SU-DHL-6 (cell line): Measurements from ENCODE around the gene RTN4R.

Source experiments
- H2AFZ ChIP-seq: fragments of 200-600 bp; sonication (generic); 2 replicates; pipeline ENCODE4 v1.6.1; 2014; ENCODE audit warnings: low read depth, mild to moderate bottlenecking, moderate library complexity, mixed read lengths, antibody characterized with exemption, low read length; ENCODE audit not compliant: severe bottlenecking
- H3F3A ChIP-seq: fragments of 200-600 bp; shearing (Covaris generic); 2 replicates; pipeline ENCODE4 v1.6.0; 2016; ENCODE audit warnings: antibody characterized with exemption, mild to moderate bottlenecking; ENCODE audit not compliant: insufficient read depth
- H3K27ac ChIP-seq: fragments of 200-600 bp; sonication (generic); 2 replicates; pipeline ENCODE4 v1.5.1; 2016; ENCODE audit warnings: low read depth, mild to moderate bottlenecking, low read length, moderate library complexity, mixed read lengths
- H3K27me3 ChIP-seq: fragments of 200-600 bp; sonication (generic), shearing (Covaris generic); 2 replicates; pipeline ENCODE4 v1.6.0; 2014; ENCODE audit warnings: mild to moderate bottlenecking, low read length
- H3K36me3 ChIP-seq: fragments of 200-600 bp; sonication (generic); 2 replicates; pipeline ENCODE4 v1.6.1; 2014; ENCODE audit warnings: mild to moderate bottlenecking, low read length, mixed read lengths
- H3K4me2 ChIP-seq: fragments of 300-600, 200-600 bp; shearing (Covaris generic), sonication (generic); 2 replicates; pipeline ENCODE4 v1.6.0; 2014; ENCODE audit warnings: low read length, low read depth, mild to moderate bottlenecking; ENCODE audit not compliant: poor library complexity, severe bottlenecking
- H3K4me3 ChIP-seq: fragments of 200-600 bp; sonication (generic); 2 replicates; pipeline ENCODE4 v1.5.1; 2014; ENCODE audit warnings: antibody characterized with exemption, low read length, mild to moderate bottlenecking, mixed read lengths; ENCODE audit not compliant: insufficient read depth, poor library complexity, severe bottlenecking
- H3K79me2 ChIP-seq: fragments of 200-600 bp; sonication (generic); 2 replicates; pipeline ENCODE4 v1.6.1; 2014; ENCODE audit warnings: mild to moderate bottlenecking, low read length, moderate library complexity; ENCODE audit not compliant: insufficient read depth
- H3K9ac ChIP-seq: fragments of 200-600 bp; sonication (generic); 2 replicates; pipeline ENCODE4 v1.7.0; 2014; ENCODE audit warnings: mild to moderate bottlenecking, low read length
- H3K9me2 ChIP-seq: fragments of 200-600 bp; sonication (generic); replicated peaks from 2 replicates; pipeline ENCODE4 v1.6.1; 2014; ENCODE audit warnings: low read length; ENCODE audit not compliant: insufficient read depth
- H3K9me3 ChIP-seq: fragments of 200-600 bp; sonication (generic); 2 replicates; pipeline ENCODE4 v1.6.1; 2014; ENCODE audit warnings: low read length, mixed read lengths; ENCODE audit not compliant: insufficient read depth
- H4K20me1 ChIP-seq: fragments of 200-600 bp; sonication (generic); 2 replicates; pipeline ENCODE4 v1.6.1; 2014; ENCODE audit warnings: low read depth, mild to moderate bottlenecking, antibody characterized with exemption, low read length, moderate library complexity, mixed read lengths
- CTCF ChIP-seq: fragments of 200-600 bp; sonication (generic); IDR thresholded peaks from one replicate; pipeline ENCODE4 v1.5.1; 2017; ENCODE audit warnings: antibody characterized with exemption, mild to moderate bottlenecking, low read length, moderate library complexity; ENCODE audit not compliant: insufficient read depth, poor library complexity, severe bottlenecking
- EZH2phosphoT487 ChIP-seq: fragments of 200-600 bp; sonication (generic), shearing (Covaris generic); conservative IDR thresholded peaks from 2 replicates; pipeline ENCODE4 v1.6.1; 2018; ENCODE audit warnings: mild to moderate bottlenecking, antibody characterized with exemption, low read length, moderate library complexity, mixed read lengths

The RTN4R gene

GRCh38 chr22:20226760-20227350, 41.3 kb downstream of the RTN4R start:
- no peaks in the 10 kb centered on the region for H3K27me3 ChIP-seq
- H3F3A ChIP-seq = no peaks in the 10 kb centered on the region
- H3K36me3 ChIP-seq = no peaks in the 10 kb centered on the region
- H3K4me3 ChIP-seq = no peak overlapping the region
- H3K9ac ChIP-seq = no peak overlapping the region
- no peak for TF ChIP-seq CTCF
- TF ChIP-seq EZH2phosphoT487 = no peak
- no peaks in the 10 kb centered on the region for H3K9me3 ChIP-seq
- no peaks in the 10 kb centered on the region for H3K9me2 ChIP-seq
- no peak overlapping the region for H3K4me2 ChIP-seq
- no peaks in the 10 kb centered on the region for H4K20me1 ChIP-seq
- H3K27ac ChIP-seq = no peak overlapping the region
- no peak overlapping the region for H2AFZ ChIP-seq
- H3K79me2 ChIP-seq = no peaks in the 10 kb centered on the region

DNA sequence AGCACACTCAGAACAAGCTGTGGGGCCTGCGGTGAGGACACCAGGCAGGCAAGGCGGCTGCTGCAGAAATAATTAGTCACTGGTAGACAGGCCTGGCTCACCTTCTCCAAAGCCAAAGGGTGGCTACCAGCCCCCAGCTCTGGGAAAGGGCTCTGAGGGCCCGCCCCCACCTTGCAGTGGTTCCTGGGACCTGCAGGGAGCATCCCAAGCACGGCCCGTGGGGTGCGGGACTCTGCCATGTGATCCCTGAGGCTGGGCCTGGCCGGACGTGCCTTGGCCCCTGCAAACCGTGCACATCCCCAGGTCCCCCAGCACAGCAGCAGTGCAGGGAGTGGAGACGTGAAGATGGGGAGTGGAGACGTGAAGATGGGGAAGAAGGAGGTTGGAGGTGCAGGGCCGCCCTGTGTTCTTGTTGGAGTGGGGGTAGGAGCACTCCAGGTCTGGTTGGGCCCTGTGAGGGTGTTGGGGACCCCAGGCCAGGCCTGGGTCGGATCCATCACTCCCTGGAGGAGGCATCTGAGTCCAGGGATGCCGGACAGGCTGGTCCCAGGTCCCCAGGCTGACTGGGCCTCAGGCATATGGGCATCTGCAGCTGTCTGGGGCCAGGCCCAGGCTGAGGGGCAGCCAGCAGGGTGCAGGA, 41.9 kb downstream of the RTN4R start:
- Histone ChIP-seq H3F3A (no peaks in the 10 kb centered on the region), H3K36me3 (no peaks in the 10 kb centered on the region), H3K9ac (no peak overlapping the region), H3K79me2 (no peaks in the 10 kb centered on the region), H3K9me3 (no peaks in the 10 kb centered on the region), H3K4me2 (no peak overlapping the region), H2AFZ (no peak overlapping the region), H3K27me3 (no peaks in the 10 kb centered on the region), H4K20me1 (no peaks in the 10 kb centered on the region), H3K9me2 (no peaks in the 10 kb centered on the region), H3K27ac (no peak overlapping the region), H3K4me3 (no peak overlapping the region)
- no peak for TF ChIP-seq EZH2phosphoT487
- no peak for TF ChIP-seq CTCF

GRCh38 chr22:20225693-20225966, 42.5 kb downstream of the RTN4R start:
- no peak overlapping the region for H3K27ac ChIP-seq
- no peaks in the 10 kb centered on the region for H3K27me3 ChIP-seq
- H3K4me3 ChIP-seq = no peak overlapping the region
- H3K4me2 ChIP-seq = no peak overlapping the region
- H2AFZ ChIP-seq = no peak overlapping the region
- TF ChIP-seq EZH2phosphoT487 = no peak
- TF ChIP-seq CTCF = no peak
- H3K9me2 ChIP-seq = no peaks in the 10 kb centered on the region
- no peaks in the 10 kb centered on the region for H3K9me3 ChIP-seq
- H3F3A ChIP-seq = no peaks in the 10 kb centered on the region
- no peaks in the 10 kb centered on the region for H3K36me3 ChIP-seq
- H3K79me2 ChIP-seq = no peaks in the 10 kb centered on the region
- no peaks in the 10 kb centered on the region for H4K20me1 ChIP-seq
- H3K9ac ChIP-seq = no peak overlapping the region
